ENCODE measurements around the gene VPS26C.

DNA sequence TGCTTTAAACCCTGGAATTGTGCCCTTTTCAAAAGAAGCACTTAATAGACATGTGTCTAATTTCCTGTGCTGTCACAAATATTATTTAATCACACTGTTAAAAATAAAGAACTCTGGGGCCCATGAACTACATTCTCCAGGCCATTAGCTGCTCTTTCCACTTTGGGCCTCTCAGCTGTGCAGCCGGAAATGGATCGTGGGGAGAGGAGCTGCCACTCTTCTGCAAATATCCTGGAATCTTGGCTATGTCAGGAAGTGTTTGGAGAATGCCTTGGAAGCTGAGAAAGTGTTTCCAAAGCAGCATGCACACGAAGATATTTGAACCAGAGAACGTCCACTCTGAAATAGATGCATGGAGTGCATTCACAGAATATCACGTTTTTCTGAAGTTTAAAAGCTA is 27.5 kb upstream of the VPS26C start:
- TF ChIP-seq CTBP1 (IDR thresholded peaks at IDR 0.05; ENCODE audit: borderline replicate concordance): no peak
- TF ChIP-seq, protein P1, sequence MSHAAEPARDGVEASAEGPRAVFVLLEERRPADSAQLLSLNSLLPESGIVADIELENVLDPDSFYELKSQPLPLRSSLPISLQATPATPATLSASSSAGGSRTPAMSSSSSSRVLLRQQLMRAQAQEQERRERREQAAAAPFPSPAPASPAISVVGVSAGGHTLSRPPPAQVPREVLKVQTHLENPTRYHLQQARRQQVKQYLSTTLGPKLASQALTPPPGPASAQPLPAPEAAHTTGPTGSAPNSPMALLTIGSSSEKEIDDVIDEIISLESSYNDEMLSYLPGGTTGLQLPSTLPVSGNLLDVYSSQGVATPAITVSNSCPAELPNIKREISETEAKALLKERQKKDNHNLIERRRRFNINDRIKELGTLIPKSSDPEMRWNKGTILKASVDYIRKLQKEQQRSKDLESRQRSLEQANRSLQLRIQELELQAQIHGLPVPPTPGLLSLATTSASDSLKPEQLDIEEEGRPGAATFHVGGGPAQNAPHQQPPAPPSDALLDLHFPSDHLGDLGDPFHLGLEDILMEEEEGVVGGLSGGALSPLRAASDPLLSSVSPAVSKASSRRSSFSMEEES (CRISPR knock-in tag; IDR thresholded peaks at IDR 0.05): no peak
- TF ChIP-seq, protein P2, sequence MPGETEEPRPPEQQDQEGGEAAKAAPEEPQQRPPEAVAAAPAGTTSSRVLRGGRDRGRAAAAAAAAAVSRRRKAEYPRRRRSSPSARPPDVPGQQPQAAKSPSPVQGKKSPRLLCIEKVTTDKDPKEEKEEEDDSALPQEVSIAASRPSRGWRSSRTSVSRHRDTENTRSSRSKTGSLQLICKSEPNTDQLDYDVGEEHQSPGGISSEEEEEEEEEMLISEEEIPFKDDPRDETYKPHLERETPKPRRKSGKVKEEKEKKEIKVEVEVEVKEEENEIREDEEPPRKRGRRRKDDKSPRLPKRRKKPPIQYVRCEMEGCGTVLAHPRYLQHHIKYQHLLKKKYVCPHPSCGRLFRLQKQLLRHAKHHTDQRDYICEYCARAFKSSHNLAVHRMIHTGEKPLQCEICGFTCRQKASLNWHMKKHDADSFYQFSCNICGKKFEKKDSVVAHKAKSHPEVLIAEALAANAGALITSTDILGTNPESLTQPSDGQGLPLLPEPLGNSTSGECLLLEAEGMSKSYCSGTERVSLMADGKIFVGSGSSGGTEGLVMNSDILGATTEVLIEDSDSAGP (CRISPR knock-in tag; IDR thresholded peaks at IDR 0.05): no peak
- no peak for TF ChIP-seq CTCF (IDR thresholded peaks at IDR 0.05 in 2 of 3, conservative IDR thresholded peaks at IDR 0.05 in 1 of 3; ENCODE audit: insufficient read depth in 2 of 3, low read depth in 1 of 3, low read length in 3 of 3)
- no peak for TF ChIP-seq ZNF785 (CRISPR knock-in tag; IDR thresholded peaks at IDR 0.05)

Measured in K562 (cell line).